GM12874 (cell line): ENCODE results near the gene GUCA2B.

ENCODE experiments used
- TF ChIP-seq, protein P1 (sequence below): IDR thresholded peaks from 2 replicates; pipeline ENCODE4 v1.5.1; 2011; ENCODE audit warnings: low read depth, mild to moderate bottlenecking, control low read depth, low read length, moderate library complexity; ENCODE audit not compliant: insufficient read depth

GUCA2B gene

GRCh38 chr1:42122408-42122807 is 30.8 kb upstream of the GUCA2B start:
- TF ChIP-seq, protein P1, sequence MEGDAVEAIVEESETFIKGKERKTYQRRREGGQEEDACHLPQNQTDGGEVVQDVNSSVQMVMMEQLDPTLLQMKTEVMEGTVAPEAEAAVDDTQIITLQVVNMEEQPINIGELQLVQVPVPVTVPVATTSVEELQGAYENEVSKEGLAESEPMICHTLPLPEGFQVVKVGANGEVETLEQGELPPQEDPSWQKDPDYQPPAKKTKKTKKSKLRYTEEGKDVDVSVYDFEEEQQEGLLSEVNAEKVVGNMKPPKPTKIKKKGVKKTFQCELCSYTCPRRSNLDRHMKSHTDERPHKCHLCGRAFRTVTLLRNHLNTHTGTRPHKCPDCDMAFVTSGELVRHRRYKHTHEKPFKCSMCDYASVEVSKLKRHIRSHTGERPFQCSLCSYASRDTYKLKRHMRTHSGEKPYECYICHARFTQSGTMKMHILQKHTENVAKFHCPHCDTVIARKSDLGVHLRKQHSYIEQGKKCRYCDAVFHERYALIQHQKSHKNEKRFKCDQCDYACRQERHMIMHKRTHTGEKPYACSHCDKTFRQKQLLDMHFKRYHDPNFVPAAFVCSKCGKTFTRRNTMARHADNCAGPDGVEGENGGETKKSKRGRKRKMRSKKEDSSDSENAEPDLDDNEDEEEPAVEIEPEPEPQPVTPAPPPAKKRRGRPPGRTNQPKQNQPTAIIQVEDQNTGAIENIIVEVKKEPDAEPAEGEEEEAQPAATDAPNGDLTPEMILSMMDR, result no peak

DNA sequence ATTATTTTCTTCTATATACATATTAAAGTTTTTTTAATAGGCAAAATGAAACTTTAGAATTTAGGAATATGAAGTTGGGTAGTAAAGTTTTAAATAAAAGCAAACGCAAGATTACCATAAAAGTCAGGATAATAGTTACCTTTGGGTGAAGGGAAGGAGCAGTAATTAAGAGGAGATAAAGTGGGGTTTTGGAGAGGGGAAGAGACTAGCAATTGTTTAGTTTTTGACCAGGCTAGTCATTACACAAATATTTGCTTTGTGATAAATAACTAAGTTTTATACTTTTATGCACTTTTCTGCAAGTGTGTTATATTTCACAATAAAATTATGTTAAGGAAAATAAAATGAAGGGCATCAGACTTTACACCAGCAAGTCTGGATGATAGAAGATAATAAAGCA is 27.7 kb upstream of the GUCA2B start:
- TF ChIP-seq, protein P1, result no peak

GRCh38 chr1:42127767-42128166 is 25.4 kb upstream of the GUCA2B start:
- TF ChIP-seq, protein P1, result no peak

- TF ChIP-seq, protein P1, result no peak
These were observed 24.7 kb upstream of the GUCA2B start for GRCh38 chr1:42128499-42128898.

GRCh38 chr1:42128964-42129363 is 24.2 kb upstream of the GUCA2B start:
- TF ChIP-seq, protein P1, result no peak

DNA sequence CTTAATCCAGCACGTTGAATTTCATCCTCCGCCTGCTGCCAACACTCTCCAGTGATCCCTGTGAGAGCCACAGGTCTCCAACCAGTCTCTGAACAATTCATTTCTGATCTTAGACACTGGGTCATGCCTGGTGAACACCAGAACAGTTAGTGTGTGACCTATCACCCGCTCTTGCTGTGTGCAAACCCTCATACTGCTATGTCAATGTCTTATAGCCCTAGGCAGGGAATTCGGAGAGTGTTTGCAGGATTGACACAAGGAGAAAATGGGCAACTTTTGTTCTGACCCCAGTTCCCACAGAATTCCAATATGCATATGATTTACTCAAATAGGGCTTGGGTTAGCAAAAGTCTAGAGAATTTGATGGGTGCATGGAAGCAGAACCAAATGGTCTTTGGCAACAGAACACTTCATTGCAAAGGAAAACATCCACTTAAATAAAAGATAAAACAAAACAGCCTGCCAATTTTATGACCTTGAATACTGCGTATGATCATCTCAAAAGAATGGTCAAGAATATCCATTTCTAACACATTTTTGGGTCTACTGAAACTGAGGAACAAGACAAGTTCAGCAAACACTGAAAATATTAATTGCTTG is 23.0 kb upstream of the GUCA2B start:
- TF ChIP-seq, protein P1, result no peak

- TF ChIP-seq, protein P1, result no peak
These were observed 19.8 kb upstream of the GUCA2B start for GRCh38 chr1:42133390-42133789.
